K562 (cell line): Measurements from ENCODE around the gene LSM14B. TPM values are rescaled to one million over a fixed set of nuclear protein-coding genes. Genes with fewer than 3 reads are reported as not detected.
A peak's percentile ranks its signal among the peaks of the same experiment; 100 is the strongest.

Experiments used
- GATAD2B ChIP-seq: fragments of 450-650 bp; IDR thresholded peaks from 2 replicates; pipeline ENCODE4 v1.6.1; 2017; ENCODE audit warnings: mild to moderate bottlenecking, borderline replicate concordance
- HDAC8 ChIP-seq: fragments of 450-650 bp; IDR thresholded peaks from 2 replicates; pipeline ENCODE4 v1.6.1; 2016; ENCODE audit warnings: mild to moderate bottlenecking, missing genetic modification characterization, moderate library complexity, missing compliant biosample characterization
- KAT2B ChIP-seq: IDR thresholded peaks from one replicate; pipeline ENCODE4 v1.6.1; 2012; ENCODE audit warnings: low read depth, mild to moderate bottlenecking, control low read depth, inconsistent platforms, low read length, moderate library complexity
- NONO ChIP-seq, 2 experiments: fragments of 200-400 bp in 1 of 2; fragments of 450-650 bp in 1 of 2; formaldehyde crosslinking in 1 of 2; IDR thresholded peaks; 2 replicates each; pipeline ENCODE4 v1.6.1; 2017; ENCODE audit warnings: low read depth in 2 of 2, mild to moderate bottlenecking in 2 of 2, moderate library complexity in 2 of 2, low read length in 1 of 2
- POLR2G ChIP-seq: fragments of 200-400 bp; formaldehyde crosslinking; IDR thresholded peaks from 2 replicates; pipeline ENCODE4 v1.6.1; 2017; ENCODE audit warnings: low read depth, mild to moderate bottlenecking, antibody characterized with exemption, low read length, moderate library complexity
- RBFOX2 ChIP-seq: fragments of 200-400 bp; formaldehyde crosslinking; IDR thresholded peaks from 2 replicates; pipeline ENCODE4 v1.6.1; 2017; ENCODE audit warnings: low read depth, mild to moderate bottlenecking, low read length, moderate library complexity
- RBM14 ChIP-seq: fragments of 200-400 bp; formaldehyde crosslinking; IDR thresholded peaks from 2 replicates; pipeline ENCODE4 v1.6.1; 2018; ENCODE audit warnings: low read depth, mild to moderate bottlenecking, low read length, moderate library complexity, borderline replicate concordance; ENCODE audit not compliant: insufficient read depth
- SMAD4 ChIP-seq: fragments of 250-450 bp; sonication (Bioruptor Pico); conservative IDR thresholded peaks from 2 replicates; pipeline ENCODE4 v1.8.0; 2021; ENCODE audit warnings: inconsistent platforms, mild to moderate bottlenecking, moderate library complexity
- SMARCA5 ChIP-seq: fragments of 450-650 bp; IDR thresholded peaks from 2 replicates; pipeline ENCODE4 v1.6.1; 2016
- ZNF584 ChIP-seq: fragments of 200-800 bp; sonication (Bioruptor generic); IDR thresholded peaks from 2 replicates; pipeline ENCODE4 v1.6.1; 2016; ENCODE audit warnings: low read depth, mild to moderate bottlenecking, missing genetic modification characterization, missing compliant biosample characterization
- polyA plus RNA-seq, 8 experiments: library from polyadenylated mRNA; depleted of rRNA in 4 of 8; stranded (reverse) in 5 of 8; unstranded in 3 of 8; fragments of >200 nt; fragmentation: Nextera tagmentation in 2 of 8; fragmentation: Illumina TruSeq in 1 of 8; extraction: Ambion mirVana in 2 of 8; extraction: Trizol in 1 of 8; gene quantifications; 2 replicates each; pipeline versions ENCODE4 v1.2.1 to v1.2.3, GENCODE V29; 2011 to 2014; ENCODE audit warnings: inconsistent platforms in 1 of 8, missing spikeins in 1 of 8
- total RNA-seq, 7 experiments: library from RNA; depleted of rRNA in 6 of 7; stranded (reverse); fragments of >200 nt in 6 of 7; fragmentation: Illumina TruSeq in 2 of 7; extraction: Trizol in 2 of 7; gene quantifications; 2 replicates each; pipeline versions ENCODE4 v1.2.1 to v1.2.3, GENCODE V29; 2011 to 2021; ENCODE audit warnings: low replicate concordance in 1 of 7
- TF ChIP-seq, protein P1 (sequence below): sonication (generic); formaldehyde crosslinking; IDR thresholded peaks from 2 replicates; pipeline ENCODE4 v1.9.0; 2022; ENCODE audit warnings: mild to moderate bottlenecking, missing genetic modification reagents
- TF ChIP-seq, protein P2 (sequence below): fragments of 250-450 bp; sonication (Bioruptor Pico); IDR thresholded peaks from 2 replicates; pipeline ENCODE4 v1.8.0; 2021; ENCODE audit warnings: borderline replicate concordance, mild to moderate bottlenecking, moderate library complexity; ENCODE audit not compliant: poor library complexity, severe bottlenecking
- TF ChIP-seq, protein P3 (sequence below): fragments of 450-650 bp; IDR thresholded peaks from 2 replicates; pipeline ENCODE4 v1.6.1; 2017; ENCODE audit warnings: antibody characterized with exemption, mild to moderate bottlenecking
- TF ChIP-seq, protein P4 (sequence below), 2 experiments: IDR thresholded peaks; 2 replicates each; pipeline ENCODE4 v1.6.1; 2011; ENCODE audit warnings: borderline replicate concordance in 1 of 2, control low read depth in 1 of 2, low read depth in 1 of 2, low read length in 1 of 2, mild to moderate bottlenecking in 1 of 2, mixed read lengths in 1 of 2, moderate library complexity in 1 of 2; ENCODE audit not compliant: insufficient read depth in 1 of 2, insufficient read length in 1 of 2, poor library complexity in 1 of 2, severe bottlenecking in 1 of 2; ENCODE audit errors: extremely low read depth in 1 of 2
- TF ChIP-seq, protein P5 (sequence below): sonication (generic); formaldehyde crosslinking; IDR thresholded peaks from 2 replicates; pipeline ENCODE4 v1.5.0; 2020; ENCODE audit warnings: missing genetic modification reagents
- TF ChIP-seq, protein P6 (sequence below): sonication (generic); formaldehyde crosslinking; IDR thresholded peaks from 2 replicates; pipeline ENCODE4 v1.8.1; 2022; ENCODE audit warnings: missing genetic modification reagents

LSM14B gene
- total and polyA plus RNA-seq, 9 of the 15 experiments (the other 6 are each of a cell fraction or from before 2014, with no cell fraction given), result 0.66 to 36.0 (median 20.2) TPM

DNA sequence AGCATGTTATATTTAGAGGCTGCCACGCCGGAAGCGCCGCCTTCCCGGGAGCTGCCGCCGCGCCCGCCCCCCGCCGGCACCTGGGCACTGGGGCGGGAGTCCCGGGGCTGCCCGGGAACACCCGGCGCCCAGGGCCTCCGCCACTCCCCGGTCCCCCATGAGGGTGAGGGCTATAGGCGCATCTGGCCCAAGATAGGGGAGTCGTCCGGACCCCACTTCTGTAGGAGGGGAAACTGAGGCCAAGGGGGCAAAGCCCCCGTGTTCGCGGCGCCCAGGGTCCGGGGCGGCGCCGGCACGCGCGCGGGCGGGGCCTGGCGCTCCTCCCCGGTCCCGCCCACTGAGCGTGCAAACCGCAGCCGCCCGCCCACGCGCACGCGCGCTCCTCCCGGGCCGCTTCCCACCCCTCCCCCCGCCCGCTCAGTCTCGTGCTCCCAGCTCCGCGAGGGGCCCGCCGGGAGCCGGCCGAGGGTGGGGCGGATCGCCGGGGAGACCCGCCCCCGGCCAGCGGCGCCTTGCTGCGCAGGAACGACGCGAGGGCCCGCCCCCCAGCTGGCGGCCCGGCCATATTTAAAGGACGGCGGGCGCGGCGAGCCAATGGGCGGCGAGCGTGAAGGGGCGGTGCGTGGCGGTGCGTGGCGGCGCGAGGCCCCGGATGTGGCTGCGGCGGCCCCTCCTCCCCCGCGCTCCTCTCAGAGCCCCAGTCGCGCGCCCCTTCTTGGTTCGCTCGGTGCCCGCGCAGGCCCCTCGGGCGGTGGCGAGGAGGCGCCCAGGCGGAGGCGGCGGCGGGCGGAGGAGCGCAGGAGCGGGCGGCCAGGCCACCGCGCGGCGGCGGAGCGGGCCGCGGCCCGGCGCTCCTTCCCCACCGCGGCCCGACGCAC is at the start of gene LSM14B (continued):
- peak in 1 of 2 experiments; percentile 51; a peak in 1 of 4 replicates for TF ChIP-seq NONO (IDR thresholded peaks at IDR 0.05; ENCODE audit: low read depth in 2 of 2, low read length in 1 of 2)
- no peak for TF ChIP-seq ZNF584 (CRISPR knock-in tag)
- TF ChIP-seq, protein P1, sequence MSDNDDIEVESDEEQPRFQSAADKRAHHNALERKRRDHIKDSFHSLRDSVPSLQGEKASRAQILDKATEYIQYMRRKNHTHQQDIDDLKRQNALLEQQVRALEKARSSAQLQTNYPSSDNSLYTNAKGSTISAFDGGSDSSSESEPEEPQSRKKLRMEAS (CRISPR knock-in tag), result no peak; the same call in none of the 2 replicates
- TF ChIP-seq SMARCA5, result no peak
- TF ChIP-seq SMAD4 (CRISPR knock-in tag), result peak; percentile 87
- TF ChIP-seq, protein P2, sequence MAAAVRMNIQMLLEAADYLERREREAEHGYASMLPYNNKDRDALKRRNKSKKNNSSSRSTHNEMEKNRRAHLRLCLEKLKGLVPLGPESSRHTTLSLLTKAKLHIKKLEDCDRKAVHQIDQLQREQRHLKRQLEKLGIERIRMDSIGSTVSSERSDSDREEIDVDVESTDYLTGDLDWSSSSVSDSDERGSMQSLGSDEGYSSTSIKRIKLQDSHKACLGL (CRISPR knock-in tag), result no peak
- TF ChIP-seq POLR2G, result peak; percentile 77
- TF ChIP-seq, protein P3, sequence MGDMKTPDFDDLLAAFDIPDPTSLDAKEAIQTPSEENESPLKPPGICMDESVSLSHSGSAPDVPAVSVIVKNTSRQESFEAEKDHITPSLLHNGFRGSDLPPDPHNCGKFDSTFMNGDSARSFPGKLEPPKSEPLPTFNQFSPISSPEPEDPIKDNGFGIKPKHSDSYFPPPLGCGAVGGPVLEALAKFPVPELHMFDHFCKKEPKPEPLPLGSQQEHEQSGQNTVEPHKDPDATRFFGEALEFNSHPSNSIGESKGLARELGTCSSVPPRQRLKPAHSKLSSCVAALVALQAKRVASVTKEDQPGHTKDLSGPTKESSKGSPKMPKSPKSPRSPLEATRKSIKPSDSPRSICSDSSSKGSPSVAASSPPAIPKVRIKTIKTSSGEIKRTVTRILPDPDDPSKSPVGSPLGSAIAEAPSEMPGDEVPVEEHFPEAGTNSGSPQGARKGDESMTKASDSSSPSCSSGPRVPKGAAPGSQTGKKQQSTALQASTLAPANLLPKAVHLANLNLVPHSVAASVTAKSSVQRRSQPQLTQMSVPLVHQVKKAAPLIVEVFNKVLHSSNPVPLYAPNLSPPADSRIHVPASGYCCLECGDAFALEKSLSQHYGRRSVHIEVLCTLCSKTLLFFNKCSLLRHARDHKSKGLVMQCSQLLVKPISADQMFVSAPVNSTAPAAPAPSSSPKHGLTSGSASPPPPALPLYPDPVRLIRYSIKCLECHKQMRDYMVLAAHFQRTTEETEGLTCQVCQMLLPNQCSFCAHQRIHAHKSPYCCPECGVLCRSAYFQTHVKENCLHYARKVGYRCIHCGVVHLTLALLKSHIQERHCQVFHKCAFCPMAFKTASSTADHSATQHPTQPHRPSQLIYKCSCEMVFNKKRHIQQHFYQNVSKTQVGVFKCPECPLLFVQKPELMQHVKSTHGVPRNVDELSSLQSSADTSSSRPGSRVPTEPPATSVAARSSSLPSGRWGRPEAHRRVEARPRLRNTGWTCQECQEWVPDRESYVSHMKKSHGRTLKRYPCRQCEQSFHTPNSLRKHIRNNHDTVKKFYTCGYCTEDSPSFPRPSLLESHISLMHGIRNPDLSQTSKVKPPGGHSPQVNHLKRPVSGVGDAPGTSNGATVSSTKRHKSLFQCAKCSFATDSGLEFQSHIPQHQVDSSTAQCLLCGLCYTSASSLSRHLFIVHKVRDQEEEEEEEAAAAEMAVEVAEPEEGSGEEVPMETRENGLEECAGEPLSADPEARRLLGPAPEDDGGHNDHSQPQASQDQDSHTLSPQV, result peak; percentile 9; the same call in 1 of the 2 replicates
- TF ChIP-seq, protein P4, sequence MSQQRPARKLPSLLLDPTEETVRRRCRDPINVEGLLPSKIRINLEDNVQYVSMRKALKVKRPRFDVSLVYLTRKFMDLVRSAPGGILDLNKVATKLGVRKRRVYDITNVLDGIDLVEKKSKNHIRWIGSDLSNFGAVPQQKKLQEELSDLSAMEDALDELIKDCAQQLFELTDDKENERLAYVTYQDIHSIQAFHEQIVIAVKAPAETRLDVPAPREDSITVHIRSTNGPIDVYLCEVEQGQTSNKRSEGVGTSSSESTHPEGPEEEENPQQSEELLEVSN (IDR thresholded peaks at IDR 0.05; ENCODE audit: borderline replicate concordance in 1 of 2, extremely low read depth in 1 of 2, insufficient read depth in 1 of 2, insufficient read length in 1 of 2, low read depth in 1 of 2, low read length in 1 of 2, poor library complexity in 1 of 2, severe bottlenecking in 1 of 2), result peak; percentile 60 to 90
- TF ChIP-seq, protein P5, sequence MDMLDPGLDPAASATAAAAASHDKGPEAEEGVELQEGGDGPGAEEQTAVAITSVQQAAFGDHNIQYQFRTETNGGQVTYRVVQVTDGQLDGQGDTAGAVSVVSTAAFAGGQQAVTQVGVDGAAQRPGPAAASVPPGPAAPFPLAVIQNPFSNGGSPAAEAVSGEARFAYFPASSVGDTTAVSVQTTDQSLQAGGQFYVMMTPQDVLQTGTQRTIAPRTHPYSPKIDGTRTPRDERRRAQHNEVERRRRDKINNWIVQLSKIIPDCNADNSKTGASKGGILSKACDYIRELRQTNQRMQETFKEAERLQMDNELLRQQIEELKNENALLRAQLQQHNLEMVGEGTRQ (CRISPR knock-in tag), result 0 out of 2 replicates have a peak, but pooled peaks have one; percentile 1
- TF ChIP-seq KAT2B, result no peak
- TF ChIP-seq GATAD2B, result peak; percentile 92
- 0 out of 2 replicates have a peak, but pooled peaks have one; percentile 47 for TF ChIP-seq RBM14
- no peak for TF ChIP-seq HDAC8 (tag)
- TF ChIP-seq, protein P6, sequence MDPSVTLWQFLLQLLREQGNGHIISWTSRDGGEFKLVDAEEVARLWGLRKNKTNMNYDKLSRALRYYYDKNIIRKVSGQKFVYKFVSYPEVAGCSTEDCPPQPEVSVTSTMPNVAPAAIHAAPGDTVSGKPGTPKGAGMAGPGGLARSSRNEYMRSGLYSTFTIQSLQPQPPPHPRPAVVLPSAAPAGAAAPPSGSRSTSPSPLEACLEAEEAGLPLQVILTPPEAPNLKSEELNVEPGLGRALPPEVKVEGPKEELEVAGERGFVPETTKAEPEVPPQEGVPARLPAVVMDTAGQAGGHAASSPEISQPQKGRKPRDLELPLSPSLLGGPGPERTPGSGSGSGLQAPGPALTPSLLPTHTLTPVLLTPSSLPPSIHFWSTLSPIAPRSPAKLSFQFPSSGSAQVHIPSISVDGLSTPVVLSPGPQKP (CRISPR knock-in tag), result no peak
- peak; percentile 80 for TF ChIP-seq RBFOX2
